ENCODE measurements around the gene COASY. TPM values are rescaled to one million over a fixed set of nuclear protein-coding genes. Genes with fewer than 3 reads are reported as not detected.

The COASY gene
- total RNA-seq, 1 experiment from 2014 or later, result 71.5 TPM

DNA sequence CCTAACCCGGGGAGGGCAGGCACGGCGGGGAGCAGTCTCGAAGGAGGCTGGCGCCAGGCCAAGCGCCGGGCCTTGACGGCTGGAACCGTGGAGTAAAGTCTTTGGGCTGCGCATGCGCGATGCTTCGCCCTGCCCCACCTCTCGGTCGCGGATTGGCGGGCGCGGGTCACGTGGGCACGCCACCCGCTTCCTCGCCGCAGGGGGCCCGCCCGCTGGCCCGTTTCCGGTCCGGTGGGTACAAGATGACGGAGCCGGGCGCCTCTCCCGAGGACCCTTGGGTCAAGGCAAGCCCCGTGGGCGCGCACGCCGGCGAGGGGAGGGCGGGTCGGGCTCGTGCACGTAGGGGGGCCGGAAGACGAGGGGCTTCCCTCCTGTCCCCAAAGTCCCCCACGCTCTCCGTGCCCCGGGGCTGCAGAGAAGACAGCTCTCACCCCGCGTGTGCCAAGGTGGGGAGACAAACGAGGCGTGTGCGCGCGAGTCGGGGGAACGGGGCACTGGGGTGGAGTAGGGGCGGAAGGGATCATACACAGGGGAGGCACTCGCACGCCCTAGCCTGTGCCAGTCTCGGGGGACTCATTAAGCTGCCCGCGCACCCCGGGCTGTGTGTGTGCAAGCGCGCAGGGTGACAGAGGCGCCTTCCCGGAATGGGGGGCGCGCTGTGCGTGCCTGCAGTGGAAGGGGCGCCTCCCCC is 5.1 kb downstream of the COASY start, which contains the start of gene MLX:
Gene MLX (plus strand): TSS at position 218 of the 691 bp plus-strand sequence. CDS start 25 bp downstream, at position 243.
- BruUV-seq (replicated peaks), result no TSS peak
- peaks cover 10% of the 10 kb centered on the region for H3K4me1 ChIP-seq (ENCODE audit: insufficient read depth, low read length, poor library complexity, severe bottlenecking)
- peak; percentile 91 for DNase-seq (ENCODE audit: low spot score)
- H3K27me3 ChIP-seq (replicated peaks; ENCODE audit: insufficient read depth, low read depth, low read length, poor library complexity), result no peaks in the 10 kb centered on the region
- TF ChIP-seq EZH2 (IDR thresholded peaks at IDR 0.05; ENCODE audit: borderline replicate concordance, low read depth, low read length, poor library complexity, severe bottlenecking), result no peak
- TF ChIP-seq, protein P1, sequence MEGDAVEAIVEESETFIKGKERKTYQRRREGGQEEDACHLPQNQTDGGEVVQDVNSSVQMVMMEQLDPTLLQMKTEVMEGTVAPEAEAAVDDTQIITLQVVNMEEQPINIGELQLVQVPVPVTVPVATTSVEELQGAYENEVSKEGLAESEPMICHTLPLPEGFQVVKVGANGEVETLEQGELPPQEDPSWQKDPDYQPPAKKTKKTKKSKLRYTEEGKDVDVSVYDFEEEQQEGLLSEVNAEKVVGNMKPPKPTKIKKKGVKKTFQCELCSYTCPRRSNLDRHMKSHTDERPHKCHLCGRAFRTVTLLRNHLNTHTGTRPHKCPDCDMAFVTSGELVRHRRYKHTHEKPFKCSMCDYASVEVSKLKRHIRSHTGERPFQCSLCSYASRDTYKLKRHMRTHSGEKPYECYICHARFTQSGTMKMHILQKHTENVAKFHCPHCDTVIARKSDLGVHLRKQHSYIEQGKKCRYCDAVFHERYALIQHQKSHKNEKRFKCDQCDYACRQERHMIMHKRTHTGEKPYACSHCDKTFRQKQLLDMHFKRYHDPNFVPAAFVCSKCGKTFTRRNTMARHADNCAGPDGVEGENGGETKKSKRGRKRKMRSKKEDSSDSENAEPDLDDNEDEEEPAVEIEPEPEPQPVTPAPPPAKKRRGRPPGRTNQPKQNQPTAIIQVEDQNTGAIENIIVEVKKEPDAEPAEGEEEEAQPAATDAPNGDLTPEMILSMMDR (conservative IDR thresholded peaks at IDR 0.05; ENCODE audit: low read depth, low read length), result no peak
- no peaks in the 10 kb centered on the region for H3K9me3 ChIP-seq (ENCODE audit: low read depth, low read length, poor library complexity, severe bottlenecking)
- H3K27ac ChIP-seq (ENCODE audit: low read depth, low read length, poor library complexity, severe bottlenecking), result peak within 1 kb of the TSS; percentile 88
- POLR2A ChIA-PET (ENCODE audit: low non-redundant PET), result no interaction called here
- peak within 1 kb of the TSS; percentile 64 for H3K4me3 ChIP-seq (ENCODE audit: low read depth, low read length, poor library complexity, severe bottlenecking)
- CTCF ChIA-PET, result interaction anchor here (0.6 kb wide), 1 partner anchor 11 kb away, joined by 3 read pairs; no protein-coding TSS in a partner anchor
- H3K36me3 ChIP-seq (ENCODE audit: insufficient read depth, low read length, poor library complexity, severe bottlenecking), result peaks cover 42% of the 10 kb centered on the region
- intact Hi-C loops (cut with micrococcal nuclease; ENCODE audit: unreplicated experiment), result no loop called here

DNA sequence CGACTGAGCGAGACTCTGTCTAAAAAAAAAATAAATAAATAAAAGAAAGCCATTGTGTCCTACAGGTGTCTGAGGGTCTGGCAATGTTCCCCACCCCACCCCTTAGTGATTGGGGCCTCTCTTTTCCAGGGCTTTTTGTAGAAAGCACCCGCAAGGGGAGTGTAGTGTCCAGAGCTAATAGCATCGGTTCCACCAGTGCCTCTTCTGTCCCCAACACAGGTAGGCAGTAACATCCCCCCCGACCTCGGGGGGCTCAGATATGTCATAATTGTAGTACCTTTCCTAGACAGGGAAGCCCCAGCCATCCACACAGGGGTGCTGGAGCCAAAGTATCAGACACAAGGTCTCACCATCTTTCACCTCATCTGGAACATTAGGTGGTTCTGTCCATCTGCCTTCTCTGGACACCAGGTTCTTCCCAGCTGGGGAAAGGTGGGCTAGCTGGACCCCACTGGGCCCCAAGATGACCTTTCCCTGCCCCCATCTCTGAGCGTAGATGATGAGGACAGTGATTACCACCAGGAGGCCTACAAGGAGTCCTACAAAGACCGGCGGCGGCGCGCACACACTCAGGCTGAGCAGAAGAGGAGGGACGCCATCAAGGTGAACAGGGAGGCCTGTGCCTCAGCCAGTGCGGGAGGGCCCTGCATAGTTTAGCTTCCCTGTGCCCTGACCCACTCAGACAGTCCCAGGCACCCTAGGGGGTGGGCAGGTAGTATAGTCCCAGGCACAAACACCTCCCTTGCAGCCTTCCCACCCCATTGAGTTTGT is 6.6 kb downstream of the COASY start:
- TF ChIP-seq EZH2 (IDR thresholded peaks at IDR 0.05; ENCODE audit: borderline replicate concordance, low read depth, low read length, poor library complexity, severe bottlenecking), result no peak
- TF ChIP-seq, protein P1 (conservative IDR thresholded peaks at IDR 0.05; ENCODE audit: low read depth, low read length), result no peak
- Histone ChIP-seq H3K36me3 (ENCODE audit: insufficient read depth, low read length, poor library complexity, severe bottlenecking) (peaks cover 57% of the 10 kb centered on the region), H3K27ac (ENCODE audit: low read depth, low read length, poor library complexity, severe bottlenecking) (no peak overlapping the region), H3K27me3 (replicated peaks; ENCODE audit: insufficient read depth, low read depth, low read length, poor library complexity) (no peaks in the 10 kb centered on the region), H3K4me3 (ENCODE audit: low read depth, low read length, poor library complexity, severe bottlenecking) (no peak overlapping the region), H3K4me1 (ENCODE audit: insufficient read depth, low read length, poor library complexity, severe bottlenecking) (peaks cover 14% of the 10 kb centered on the region), H3K9me3 (ENCODE audit: low read depth, low read length, poor library complexity, severe bottlenecking) (no peaks in the 10 kb centered on the region)
- ChIA-PET POLR2A (ENCODE audit: low non-redundant PET) (no interaction called here), CTCF (no interaction called here)
- no peak for DNase-seq (ENCODE audit: low spot score)
- no TSS peak for BruUV-seq (replicated peaks)
- intact Hi-C loops (cut with micrococcal nuclease; ENCODE audit: unreplicated experiment), result no loop called here

DNA sequence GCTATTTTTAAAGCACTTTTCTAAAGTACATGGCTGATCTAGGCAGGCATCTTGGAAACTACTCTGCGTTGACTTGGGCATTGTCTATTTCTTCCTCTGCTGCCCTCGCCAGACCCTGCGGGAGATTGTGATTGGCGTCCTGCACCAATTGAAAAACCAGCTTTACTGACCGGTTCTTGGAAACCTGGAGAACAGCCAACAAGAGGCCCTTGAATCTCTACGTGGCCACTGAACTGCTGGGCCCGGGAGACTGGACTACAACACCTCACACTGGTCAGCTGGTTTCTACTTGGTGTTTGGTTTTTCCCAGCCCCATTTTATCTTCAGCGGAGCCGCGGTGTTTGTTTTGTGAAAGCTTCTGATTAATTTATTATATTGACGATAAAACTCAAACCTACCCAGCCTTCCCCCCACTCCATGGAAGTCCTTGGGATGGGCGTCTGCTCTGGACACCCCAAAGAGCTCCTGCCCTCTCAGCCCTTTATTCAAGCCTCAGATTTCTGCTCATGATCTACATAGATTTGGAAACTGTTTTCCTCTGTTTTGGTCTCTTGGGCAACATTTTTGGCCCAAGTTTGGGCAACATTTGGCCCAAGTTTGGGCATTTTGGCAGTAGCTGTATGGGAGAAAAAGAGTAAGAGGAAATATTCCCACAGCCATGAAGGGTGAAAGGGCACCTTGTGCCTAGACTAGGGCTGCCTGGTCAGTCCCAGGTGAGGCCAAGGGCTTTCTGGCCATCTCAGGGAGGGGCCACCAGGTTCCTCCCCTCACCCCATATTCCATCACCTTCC is 9.7 kb downstream of the COASY start:
- Histone ChIP-seq H3K27ac (ENCODE audit: low read depth, low read length, poor library complexity, severe bottlenecking) (no peak overlapping the region), H3K4me3 (ENCODE audit: low read depth, low read length, poor library complexity, severe bottlenecking) (no peak overlapping the region), H3K4me1 (ENCODE audit: insufficient read depth, low read length, poor library complexity, severe bottlenecking) (peaks cover 6% of the 10 kb centered on the region), H3K36me3 (ENCODE audit: insufficient read depth, low read length, poor library complexity, severe bottlenecking) (peaks cover 52% of the 10 kb centered on the region), H3K9me3 (ENCODE audit: low read depth, low read length, poor library complexity, severe bottlenecking) (no peaks in the 10 kb centered on the region), H3K27me3 (replicated peaks; ENCODE audit: insufficient read depth, low read depth, low read length, poor library complexity) (no peaks in the 10 kb centered on the region)
- intact Hi-C loops (cut with micrococcal nuclease; ENCODE audit: unreplicated experiment), result no loop called here
- TF ChIP-seq, protein P1 (conservative IDR thresholded peaks at IDR 0.05; ENCODE audit: low read depth, low read length), result no peak
- no peak for TF ChIP-seq EZH2 (IDR thresholded peaks at IDR 0.05; ENCODE audit: borderline replicate concordance, low read depth, low read length, poor library complexity, severe bottlenecking)
- CTCF ChIA-PET, result no interaction called here
- DNase-seq (ENCODE audit: low spot score), result no peak
- no TSS peak for BruUV-seq (replicated peaks)
- POLR2A ChIA-PET (ENCODE audit: low non-redundant PET), result no interaction called here
